GM23338 (cell line): ENCODE data around the gene DCAF8L1.

ENCODE experiments used
- CREB1 ChIP-seq: fragments of 250-450 bp; sonication (Bioruptor Pico); IDR thresholded peaks from 2 replicates; pipeline ENCODE4 v1.5.0; 2020; ENCODE audit warnings: low read depth, mild to moderate bottlenecking, moderate library complexity
- CTCF ChIP-seq, 2 experiments: fragments of 200-600 bp in 1 of 2; sonication (generic) in 1 of 2; conservative IDR thresholded peaks; 2 replicates each; pipeline versions ENCODE4 v1.5.1 to v1.6.1; 2016 to 2017; ENCODE audit warnings: antibody characterized with exemption in 2 of 2, low read depth in 2 of 2, mild to moderate bottlenecking in 2 of 2, moderate library complexity in 1 of 2
- ETS1 ChIP-seq: IDR thresholded peaks from 2 replicates; pipeline ENCODE4 v1.6.1; 2016; ENCODE audit warnings: antibody characterized with exemption
- EZH2 ChIP-seq: fragments of 200-600 bp; sonication (generic); IDR thresholded peaks from one replicate; pipeline ENCODE4 v1.8.0; 2017; ENCODE audit warnings: antibody characterized with exemption, mild to moderate bottlenecking, low read depth; ENCODE audit not compliant: unreplicated experiment
- EZH2phosphoT487 ChIP-seq: fragments of 200-600 bp; sonication (generic); IDR thresholded peaks from one replicate; pipeline ENCODE4 v1.8.1; 2018; ENCODE audit warnings: antibody characterized with exemption; ENCODE audit not compliant: unreplicated experiment
- JUNB ChIP-seq: IDR thresholded peaks from one replicate; pipeline ENCODE4 v1.6.1; 2016; ENCODE audit warnings: antibody characterized with exemption; ENCODE audit not compliant: unreplicated experiment
- NANOG ChIP-seq: IDR thresholded peaks from 2 replicates; pipeline ENCODE4 v1.6.1; 2016; ENCODE audit warnings: antibody characterized with exemption, borderline replicate concordance
- POLR2AphosphoS5 ChIP-seq: IDR thresholded peaks from 2 replicates; pipeline ENCODE4 v1.6.1; 2016; ENCODE audit warnings: antibody characterized with exemption, low read depth
- STAT1 ChIP-seq: IDR thresholded peaks from one replicate; pipeline ENCODE4 v1.6.1; 2016; ENCODE audit warnings: antibody characterized with exemption; ENCODE audit not compliant: unreplicated experiment
- ZNF114 ChIP-seq: fragments of 250-450 bp; sonication (Bioruptor Pico); IDR thresholded peaks from 2 replicates; pipeline ENCODE4 v1.5.0; 2020; ENCODE audit warnings: mild to moderate bottlenecking, moderate library complexity
- ZNF331 ChIP-seq: fragments of 250-450 bp; sonication (Bioruptor Pico); IDR thresholded peaks from 2 replicates; pipeline ENCODE4 v1.5.0; 2020; ENCODE audit warnings: low read depth, mild to moderate bottlenecking, moderate library complexity
- TF ChIP-seq, protein P1 (sequence below): IDR thresholded peaks from one replicate; pipeline ENCODE4 v1.6.1; 2018; ENCODE audit warnings: antibody characterized with exemption; ENCODE audit not compliant: unreplicated experiment

GRCh38 chrX:28016823-28017222 lies 35.6 kb upstream of the DCAF8L1 start:
- TF ChIP-seq POLR2AphosphoS5 (no peak), CTCF (conservative IDR thresholded peaks at IDR 0.05; ENCODE audit: low read depth in 2 of 2) (no peak), CREB1 (CRISPR knock-in tag) (no peak), EZH2phosphoT487 (no peak), EZH2 (no peak), JUNB (no peak), ZNF114 (CRISPR knock-in tag) (no peak), NANOG (no peak), ZNF331 (CRISPR knock-in tag) (no peak), STAT1 (no peak), ETS1 (no peak)
- TF ChIP-seq, protein P1, sequence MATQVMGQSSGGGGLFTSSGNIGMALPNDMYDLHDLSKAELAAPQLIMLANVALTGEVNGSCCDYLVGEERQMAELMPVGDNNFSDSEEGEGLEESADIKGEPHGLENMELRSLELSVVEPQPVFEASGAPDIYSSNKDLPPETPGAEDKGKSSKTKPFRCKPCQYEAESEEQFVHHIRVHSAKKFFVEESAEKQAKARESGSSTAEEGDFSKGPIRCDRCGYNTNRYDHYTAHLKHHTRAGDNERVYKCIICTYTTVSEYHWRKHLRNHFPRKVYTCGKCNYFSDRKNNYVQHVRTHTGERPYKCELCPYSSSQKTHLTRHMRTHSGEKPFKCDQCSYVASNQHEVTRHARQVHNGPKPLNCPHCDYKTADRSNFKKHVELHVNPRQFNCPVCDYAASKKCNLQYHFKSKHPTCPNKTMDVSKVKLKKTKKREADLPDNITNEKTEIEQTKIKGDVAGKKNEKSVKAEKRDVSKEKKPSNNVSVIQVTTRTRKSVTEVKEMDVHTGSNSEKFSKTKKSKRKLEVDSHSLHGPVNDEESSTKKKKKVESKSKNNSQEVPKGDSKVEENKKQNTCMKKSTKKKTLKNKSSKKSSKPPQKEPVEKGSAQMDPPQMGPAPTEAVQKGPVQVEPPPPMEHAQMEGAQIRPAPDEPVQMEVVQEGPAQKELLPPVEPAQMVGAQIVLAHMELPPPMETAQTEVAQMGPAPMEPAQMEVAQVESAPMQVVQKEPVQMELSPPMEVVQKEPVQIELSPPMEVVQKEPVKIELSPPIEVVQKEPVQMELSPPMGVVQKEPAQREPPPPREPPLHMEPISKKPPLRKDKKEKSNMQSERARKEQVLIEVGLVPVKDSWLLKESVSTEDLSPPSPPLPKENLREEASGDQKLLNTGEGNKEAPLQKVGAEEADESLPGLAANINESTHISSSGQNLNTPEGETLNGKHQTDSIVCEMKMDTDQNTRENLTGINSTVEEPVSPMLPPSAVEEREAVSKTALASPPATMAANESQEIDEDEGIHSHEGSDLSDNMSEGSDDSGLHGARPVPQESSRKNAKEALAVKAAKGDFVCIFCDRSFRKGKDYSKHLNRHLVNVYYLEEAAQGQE, result no peak
